HG03280 (cell line): ENCODE measurements around the gene CCNB3.

Experiments used
- ATAC-seq: cut with Tn5 transposase; IDR thresholded peaks from one replicate; pipeline ENCODE4 v1.9.1; 2021; ENCODE audit warnings: mild to moderate bottlenecking, moderate library complexity; ENCODE audit not compliant: unreplicated experiment

Gene CCNB3

GRCh38 chrX:50333308-50333707 lies 128.7 kb downstream of the CCNB3 start:
- no peak for ATAC-seq

GRCh38 chrX:50343917-50344316 lies 139.4 kb downstream of the CCNB3 start:
- no peak for ATAC-seq

GRCh38 chrX:50372966-50373365 lies 168.4 kb downstream of the CCNB3 start:
- ATAC-seq: no peak

- no peak for ATAC-seq
Observed at GRCh38 chrX:50375481-50376267, 171.1 kb downstream of the CCNB3 start.

- no peak for ATAC-seq
Observed at GRCh38 chrX:50381729-50382415, 177.3 kb downstream of the CCNB3 start.

- no peak for ATAC-seq
Observed at GRCh38 chrX:50386520-50386919, 182.0 kb downstream of the CCNB3 start.

GRCh38 chrX:50393902-50394301 lies 189.3 kb downstream of the CCNB3 start:
- ATAC-seq: no peak
